Prostate gland (tissue), 2 donors: Measurements from ENCODE around the gene FOXJ3.

ENCODE experiments used
- CTCF ChIP-seq, 4 experiments: fragments of 200-600 bp in 2 of 4; fragments of 450-650 bp in 2 of 4; sonication (generic) in 2 of 4; IDR thresholded peaks; 1 replicate in 3 of 4; 2 replicates in 1 of 4; pipeline ENCODE4 v1.5.1; 2016 to 2019; ENCODE audit warnings: antibody characterized with exemption in 4 of 4, mild to moderate bottlenecking in 2 of 4, moderate library complexity in 2 of 4
- POLR2A ChIP-seq: fragments of 450-650 bp; IDR thresholded peaks from one replicate; pipeline ENCODE4 v1.6.1; 2016; ENCODE audit warnings: antibody characterized with exemption, mild to moderate bottlenecking
- POLR2AphosphoS5 ChIP-seq: sonication (generic); formaldehyde crosslinking; IDR thresholded peaks from one replicate; pipeline ENCODE4 v1.6.1; 2017; ENCODE audit warnings: antibody characterized with exemption

DNA sequence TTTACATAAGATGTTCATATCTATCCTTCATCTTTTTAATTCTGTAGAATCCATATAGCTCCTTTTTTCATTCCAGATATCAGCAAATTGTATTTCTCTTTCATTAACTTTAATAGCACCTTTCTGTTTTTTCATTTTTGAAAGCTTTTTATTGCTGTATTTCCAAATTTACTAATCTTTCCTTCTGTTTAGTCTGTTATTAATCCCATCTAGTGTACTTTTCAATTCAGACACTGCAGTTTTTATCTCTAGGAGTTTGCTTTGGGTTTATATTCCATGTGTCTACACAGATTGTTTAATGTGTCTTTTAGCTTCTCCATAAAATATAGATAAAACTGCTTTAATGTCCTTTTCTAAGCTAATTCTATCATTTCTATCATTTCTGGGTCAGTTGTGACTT is 133.0 kb downstream of the FOXJ3 start:
- no peak for TF ChIP-seq CTCF (IDR thresholded peaks at IDR 0.05)
- TF ChIP-seq POLR2AphosphoS5: no peak
- TF ChIP-seq POLR2A: no peak
